HG03558 (cell line): ENCODE results near the gene POLR2A.
"Not testable (repeated sequence)": the region's sequence is repeated elsewhere in the genome, so short reads cannot be mapped to it uniquely, and the experiment has no call there.

Experiments
- ATAC-seq: cut with Tn5 transposase; IDR thresholded peaks from one replicate; pipeline ENCODE4 v1.9.1; 2021; ENCODE audit warnings: moderate number of reproducible peaks; ENCODE audit not compliant: unreplicated experiment; ENCODE audit errors: extremely low read depth

Gene POLR2A

GRCh38 chr17:7459961-7460545 is 24.1 kb upstream of the POLR2A start:
- ATAC-seq = no peak

- no peak for ATAC-seq
Observed at GRCh38 chr17:7460850-7461660, 23.1 kb upstream of the POLR2A start.

- no peak for ATAC-seq
Observed at GRCh38 chr17:7462474-7463371, 21.4 kb upstream of the POLR2A start.

GRCh38 chr17:7463372-7463846 is 20.8 kb upstream of the POLR2A start:
- ATAC-seq = no peak

- no peak for ATAC-seq
Observed at GRCh38 chr17:7464081-7464480, 20.1 kb upstream of the POLR2A start.

- no peak for ATAC-seq
Observed at GRCh38 chr17:7465597-7466275, 18.4 kb upstream of the POLR2A start.

- ATAC-seq = no peak
Observed at GRCh38 chr17:7466318-7466638, 17.9 kb upstream of the POLR2A start.

GRCh38 chr17:7466639-7467341 is 17.4 kb upstream of the POLR2A start:
- no peak for ATAC-seq

GRCh38 chr17:7467498-7467897 is 16.7 kb upstream of the POLR2A start:
- no peak for ATAC-seq

GRCh38 chr17:7468290-7468689 is 15.9 kb upstream of the POLR2A start:
- ATAC-seq = no peak

- ATAC-seq = no peak
Observed at GRCh38 chr17:7468804-7469389, 15.3 kb upstream of the POLR2A start.

GRCh38 chr17:7469843-7470242 is 14.3 kb upstream of the POLR2A start:
- not testable (repeated sequence) for ATAC-seq

GRCh38 chr17:7470457-7470973 is 13.7 kb upstream of the POLR2A start:
- ATAC-seq = not testable (repeated sequence)

- ATAC-seq = no peak
Observed at GRCh38 chr17:7471729-7472128, 12.4 kb upstream of the POLR2A start.

- ATAC-seq = not testable (repeated sequence)
Observed at GRCh38 chr17:7474767-7475166, 9.4 kb upstream of the POLR2A start.

- ATAC-seq = no peak
Observed at GRCh38 chr17:7475764-7476422, 8.3 kb upstream of the POLR2A start.

GRCh38 chr17:7476494-7476893 is 7.7 kb upstream of the POLR2A start:
- no peak for ATAC-seq

- no peak for ATAC-seq
Observed at GRCh38 chr17:7476951-7477350, 7.2 kb upstream of the POLR2A start.
